Islet precursor cell (in vitro differentiated cells): ENCODE data around the gene ZNF275.
"Not testable (repeated sequence)": the region's sequence is repeated elsewhere in the genome, so short reads cannot be mapped to it uniquely, and the experiment has no call there.

ENCODE experiments used
- DNase-seq: peaks from one replicate; pipeline ENCODE4 v3.0.0-alpha.2; 2018

ZNF275 gene

GRCh38 chrX:153319295-153320046 is 14.5 kb upstream of the ZNF275 start:
- no peak for DNase-seq

GRCh38 chrX:153320047-153320443 is 13.9 kb upstream of the ZNF275 start:
- not testable (repeated sequence) for DNase-seq

GRCh38 chrX:153320555-153321184 is 13.3 kb upstream of the ZNF275 start:
- no peak for DNase-seq

GRCh38 chrX:153321381-153322124 is 12.4 kb upstream of the ZNF275 start, which contains the start of gene PNMA6F:
Gene PNMA6F, minus strand, starts transcription at chrX:153321767. Its CDS starts 1,093 bp downstream, at chrX:153320674.
- no peak for DNase-seq

- DNase-seq, result no peak
Observed at GRCh38 chrX:153327561-153327960, 6.4 kb upstream of the ZNF275 start.

- no peak for DNase-seq
Observed at GRCh38 chrX:153333266-153333665, 687 bp upstream of the ZNF275 start.

- DNase-seq, result no peak
Observed at GRCh38 chrX:153334654-153335295, 822 bp downstream of the ZNF275 start.

- no peak for DNase-seq
Observed at GRCh38 chrX:153336121-153336894, 2.4 kb downstream of the ZNF275 start.

GRCh38 chrX:153336988-153337387 is 3.0 kb downstream of the ZNF275 start:
- no peak for DNase-seq

GRCh38 chrX:153338836-153339235 is 4.9 kb downstream of the ZNF275 start:
- DNase-seq, result no peak

GRCh38 chrX:153339662-153340061 is 5.7 kb downstream of the ZNF275 start:
- DNase-seq, result no peak

GRCh38 chrX:153340111-153340510 is 6.2 kb downstream of the ZNF275 start:
- DNase-seq, result no peak

GRCh38 chrX:153342762-153343558 is 9.0 kb downstream of the ZNF275 start:
- DNase-seq, result no peak

GRCh38 chrX:153343674-153344073 is 9.7 kb downstream of the ZNF275 start:
- no peak for DNase-seq

GRCh38 chrX:153347530-153347929 is 13.6 kb downstream of the ZNF275 start:
- DNase-seq, result no peak

- DNase-seq, result no peak
Observed at GRCh38 chrX:153348421-153348820, 14.5 kb downstream of the ZNF275 start.

GRCh38 chrX:153349952-153350351 is 16.0 kb downstream of the ZNF275 start:
- DNase-seq, result no peak

- DNase-seq, result no peak
Observed at GRCh38 chrX:153351981-153352380, 18.0 kb downstream of the ZNF275 start.

GRCh38 chrX:153352858-153353257 is 18.9 kb downstream of the ZNF275 start:
- no peak for DNase-seq

GRCh38 chrX:153353416-153353815 is 19.5 kb downstream of the ZNF275 start:
- DNase-seq, result no peak

- DNase-seq, result peak; percentile 4
Observed at GRCh38 chrX:153357877-153358276, 23.9 kb downstream of the ZNF275 start.
